HepG2 (cell line): ENCODE measurements around the gene ENDOU. TPM values are rescaled to one million over a fixed set of nuclear protein-coding genes. Genes with fewer than 3 reads are reported as not detected.

Experiments
- CAMTA2 ChIP-seq: sonication (generic); formaldehyde crosslinking; IDR thresholded peaks from 2 replicates; pipeline ENCODE4 v1.4.0; 2020; ENCODE audit warnings: mild to moderate bottlenecking, missing genetic modification reagents, borderline replicate concordance
- CBX1 ChIP-seq: IDR thresholded peaks from one replicate; pipeline ENCODE4 v1.6.1; 2016; ENCODE audit warnings: antibody characterized with exemption, low read depth
- CEBPB ChIP-seq: IDR thresholded peaks from 2 replicates; pipeline ENCODE4 v1.6.1; 2011; ENCODE audit warnings: low read depth, low read length, improper control_type of control experiment, borderline replicate concordance
- FOXK1 ChIP-seq: sonication (generic); formaldehyde crosslinking; IDR thresholded peaks from 2 replicates; pipeline ENCODE4 v1.4.0; 2020; ENCODE audit warnings: low read depth, missing genetic modification reagents, borderline replicate concordance
- FOXP1 ChIP-seq, 2 experiments: fragments of 450-650 bp in 1 of 2; IDR thresholded peaks; 2 replicates each; pipeline ENCODE4 v1.6.1; 2017 to 2018; ENCODE audit warnings: antibody characterized with exemption in 1 of 2
- HHEX ChIP-seq: IDR thresholded peaks from 2 replicates; pipeline ENCODE4 v1.6.1; 2016; ENCODE audit warnings: control low read depth
- HMGXB3 ChIP-seq: sonication (generic); formaldehyde crosslinking; IDR thresholded peaks from 2 replicates; pipeline ENCODE4 v1.4.0; 2020; ENCODE audit warnings: missing genetic modification reagents, borderline replicate concordance
- HNF1A ChIP-seq, 2 experiments: sonication (generic) in 1 of 2; formaldehyde crosslinking in 1 of 2; IDR thresholded peaks; 2 replicates each; pipeline versions ENCODE4 v1.4.0 to v1.6.1; 2016 to 2020; ENCODE audit warnings: borderline replicate concordance in 1 of 2, low read depth in 1 of 2, mild to moderate bottlenecking in 1 of 2, missing genetic modification reagents in 1 of 2
- NPAS2 ChIP-seq: sonication (generic); formaldehyde crosslinking; IDR thresholded peaks from 2 replicates; pipeline ENCODE4 v1.8.0; 2022; ENCODE audit warnings: mild to moderate bottlenecking, missing genetic modification reagents, borderline replicate concordance
- PAX8 ChIP-seq: sonication (generic); formaldehyde crosslinking; IDR thresholded peaks from 2 replicates; pipeline ENCODE4 v1.8.0; 2022; ENCODE audit warnings: mild to moderate bottlenecking, missing genetic modification reagents, borderline replicate concordance
- PRDM15 ChIP-seq: sonication (generic); formaldehyde crosslinking; IDR thresholded peaks from 2 replicates; pipeline ENCODE4 v1.4.0; 2020; ENCODE audit warnings: missing genetic modification reagents
- RNF2 ChIP-seq: fragments of 450-650 bp; conservative IDR thresholded peaks from 2 replicates; pipeline ENCODE4 v1.6.1; 2016; ENCODE audit warnings: low read depth
- RXRA ChIP-seq: sonication (generic); formaldehyde crosslinking; IDR thresholded peaks from 2 replicates; pipeline ENCODE4 v1.5.1; 2020; ENCODE audit warnings: missing genetic modification reagents
- SRSF9 ChIP-seq: fragments of 200-400 bp; formaldehyde crosslinking; IDR thresholded peaks from 2 replicates; pipeline ENCODE4 v1.6.1; 2018; ENCODE audit warnings: borderline replicate concordance, mild to moderate bottlenecking, low read depth, low read length; ENCODE audit not compliant: insufficient read depth, poor library complexity, severe bottlenecking
- ZSCAN29 ChIP-seq: sonication (generic); formaldehyde crosslinking; conservative IDR thresholded peaks from 2 replicates; pipeline ENCODE4 v1.4.0; 2020; ENCODE audit warnings: mild to moderate bottlenecking, missing genetic modification reagents
- polyA plus RNA-seq, 8 experiments: library from polyadenylated mRNA; depleted of rRNA in 3 of 8; stranded (reverse) in 7 of 8; unstranded in 1 of 8; fragments of >200 nt; fragmentation: Illumina TruSeq in 4 of 8; extraction: Trizol in 4 of 8; gene quantifications; 2 replicates each; pipeline versions ENCODE4 v1.2.1 to v1.2.3, GENCODE V29; 2011 to 2016; ENCODE audit warnings: low read depth in 4 of 8, missing spikeins in 1 of 8, mixed read lengths in 1 of 8; ENCODE audit not compliant: insufficient read depth in 1 of 8
- total RNA-seq, 5 experiments: library from RNA; depleted of rRNA; stranded (reverse); fragments of >200 nt; fragmentation: Illumina TruSeq; extraction: Trizol; gene quantifications; 2 replicates each; pipeline ENCODE4 v1.2.3, GENCODE V29; 2016; ENCODE audit warnings: low read depth in 1 of 5

ENDOU gene
- total and polyA plus RNA-seq, 2 of the 13 experiments (the other 11 are each of a cell fraction or from before 2014, with no cell fraction given) = not detected

GRCh38 chr12:47758834-47759690, 33.8 kb upstream of the ENDOU start, which contains the start of gene RAPGEF3 (continued):
- TF ChIP-seq HMGXB3 (CRISPR knock-in tag) = no peak
- no peak for TF ChIP-seq PAX8
- TF ChIP-seq CEBPB = no peak
- TF ChIP-seq FOXP1 (IDR thresholded peaks at IDR 0.05) = no peak
- TF ChIP-seq FOXP1 (CRISPR knock-in tag; IDR thresholded peaks at IDR 0.05) = no peak
- no peak for TF ChIP-seq NPAS2
- TF ChIP-seq HNF1A (IDR thresholded peaks at IDR 0.05; ENCODE audit: low read depth) = no peak
- TF ChIP-seq HNF1A (CRISPR knock-in tag; IDR thresholded peaks at IDR 0.05; ENCODE audit: borderline replicate concordance) = no peak
- TF ChIP-seq RXRA = peak; percentile 18; the same call in 1 of the 2 replicates
- no peak for TF ChIP-seq HHEX
- TF ChIP-seq PRDM15 (CRISPR knock-in tag) = no peak
- 0 out of 2 replicates have a peak, but pooled peaks have one; percentile 35 for TF ChIP-seq FOXK1 (CRISPR knock-in tag)
- TF ChIP-seq CAMTA2 = no peak
- TF ChIP-seq ZSCAN29 = no peak
- TF ChIP-seq RNF2 = no peak
- TF ChIP-seq SRSF9 = no peak
- peak; percentile 27 for TF ChIP-seq CBX1
